Activated CD4-positive, alpha-beta T cell treated with anti-CD3 and anti-CD28 coated beads, Interleukin-2, amount 10 ng/mL, durations not matched to agents 7 days and 5 days (primary cell): Measurements from ENCODE around the gene KAT2A. TPM values are rescaled to one million over a fixed set of nuclear protein-coding genes. Genes with fewer than 3 reads are reported as not detected.

Experiments used
- CTCF ChIA-PET: fragments of 350-600 bp; sonication (Branson Sonifier 250); formaldehyde crosslinking; loops from one replicate; lab custom pipeline; 2021; ENCODE audit warnings: antibody characterized with exemption; lab: Charles Lee
- POLR2A ChIA-PET: fragments of 350-600 bp; sonication (Branson Sonifier 250); formaldehyde crosslinking; loops from one replicate; lab custom pipeline; 2021; ENCODE audit warnings: antibody characterized with exemption; lab: Charles Lee
- DNase-seq: peaks from one replicate; pipeline ENCODE4 v3.0.0-alpha.2; 2020
- H3K27ac Mint-ChIP-seq: one replicate; pipeline ENCODE4 v1.8.0; 2021; ENCODE audit warnings: mild to moderate bottlenecking, moderate library complexity, mixed read lengths
- H3K27me3 Mint-ChIP-seq: one replicate; pipeline ENCODE4 v1.8.0; 2021; ENCODE audit warnings: mixed read lengths
- H3K36me3 Mint-ChIP-seq: one replicate; pipeline ENCODE4 v1.8.0; 2021; ENCODE audit warnings: low read depth, mixed read lengths
- H3K4me1 Mint-ChIP-seq: one replicate; pipeline ENCODE4 v1.8.0; 2021; ENCODE audit warnings: mixed read lengths
- H3K4me3 Mint-ChIP-seq: one replicate; pipeline ENCODE4 v1.8.0; 2021; ENCODE audit warnings: mild to moderate bottlenecking, moderate library complexity, mixed read lengths
- H3K9me3 Mint-ChIP-seq: one replicate; pipeline ENCODE4 v1.8.0; 2021; ENCODE audit warnings: mixed read lengths
- total RNA-seq, 2 experiments: library from RNA; stranded (reverse); gene quantifications; one replicate each; pipeline ENCODE4 v1.2.3, GENCODE V29; 2021

Gene KAT2A
- total RNA-seq, 2 experiments from 2014 or later, result 47.9 to 48.3 TPM

DNA sequence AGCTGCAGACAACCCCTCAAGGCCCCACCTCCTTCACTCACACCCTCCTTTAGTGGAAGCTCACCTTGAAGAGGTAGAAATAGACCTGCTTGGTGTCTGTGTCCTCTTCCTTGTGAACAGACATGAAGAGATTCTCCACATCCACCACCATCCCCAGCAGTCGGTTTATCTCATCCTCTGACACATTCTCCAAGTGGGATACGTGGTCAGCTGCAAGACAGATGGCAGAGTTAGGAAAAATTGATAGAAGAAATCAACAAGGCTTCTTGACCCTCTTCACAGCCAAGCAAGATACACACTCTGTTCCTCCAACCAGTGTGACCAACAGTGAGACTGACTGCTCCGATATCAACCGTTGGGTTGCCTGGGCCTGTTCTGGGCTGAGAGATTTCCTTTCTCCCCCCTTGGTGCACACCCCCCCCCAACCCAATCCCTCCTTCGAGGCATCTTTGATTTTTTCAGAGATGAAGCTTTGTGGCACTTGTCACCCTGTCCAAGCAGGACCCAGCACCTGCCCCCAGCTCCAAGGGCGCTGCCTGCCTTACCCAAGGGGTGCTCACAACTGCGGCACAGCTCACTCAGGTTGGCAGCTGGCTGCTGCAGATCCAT, 902 bp downstream of the KAT2A start:
- no peaks in the 10 kb centered on the region for H3K9me3 Mint-ChIP-seq
- peak overlapping the region; percentile 69 for H3K27ac Mint-ChIP-seq
- peaks cover 39% of the 10 kb centered on the region for H3K4me1 Mint-ChIP-seq
- H3K27me3 Mint-ChIP-seq, result no peaks in the 10 kb centered on the region
- H3K4me3 Mint-ChIP-seq, result peak overlapping the region; percentile 67
- peaks cover 23% of the 10 kb centered on the region for H3K36me3 Mint-ChIP-seq
- no peak for DNase-seq
- POLR2A ChIA-PET, result interaction anchor here (0.6 kb wide), 1 partner anchor 10 kb away, joined by 6 read pairs; no protein-coding TSS in a partner anchor
- CTCF ChIA-PET, result interaction anchor here (0.5 to 4.2 kb wide), 9 partner anchors 10 to 1437 kb away, joined by 3 to 16 read pairs (median 3); partner anchors contain the start of genes DNAJC7 and NKIRAS2

DNA sequence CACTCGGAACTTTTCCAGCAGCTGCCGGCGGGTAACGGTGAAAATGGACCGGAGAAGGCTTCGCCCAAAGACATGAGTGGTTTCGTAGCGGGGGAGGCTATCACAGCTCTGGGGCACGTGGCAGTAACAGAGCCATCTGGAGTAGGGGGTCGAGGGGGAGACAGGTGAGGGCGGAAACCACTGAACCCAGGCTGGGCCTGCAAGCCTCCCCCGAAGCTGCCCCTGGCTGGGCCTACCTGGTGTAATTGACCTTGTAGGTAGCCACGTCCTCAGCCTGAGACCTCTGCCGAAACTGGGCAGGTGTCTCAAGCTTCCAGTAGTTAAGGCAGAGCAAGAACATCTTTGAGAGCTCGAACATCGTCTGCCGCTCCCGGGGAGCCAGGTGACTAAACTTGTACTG, 1.9 kb downstream of the KAT2A start:
- DNase-seq, result no peak
- peak overlapping the region; percentile 50 for H3K27ac Mint-ChIP-seq
- H3K9me3 Mint-ChIP-seq, result no peaks in the 10 kb centered on the region

DNA sequence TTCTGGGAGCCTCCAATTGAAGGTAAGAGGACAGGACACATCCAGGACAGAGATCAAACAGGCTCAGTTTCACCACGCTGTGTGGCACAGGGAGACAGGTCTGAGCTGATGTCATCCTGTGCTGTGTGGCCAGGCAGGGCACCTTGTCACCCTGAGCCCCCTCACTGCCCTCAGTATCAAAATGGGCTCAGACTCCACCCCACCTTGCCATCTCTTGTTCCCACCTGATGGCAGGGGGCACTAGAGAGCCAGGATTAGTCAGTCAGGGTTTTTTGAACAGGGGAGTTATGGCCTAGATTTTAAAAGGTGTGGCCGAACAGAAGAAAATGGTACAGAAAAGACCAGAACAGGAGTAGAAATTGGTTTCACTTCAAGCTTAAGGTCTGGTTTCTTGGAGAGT, 2.6 kb downstream of the KAT2A start:
- ChIA-PET POLR2A (interaction anchor here (1.0 kb wide), 1 partner anchor 101 kb away, joined by 3 read pairs; the partner anchor contains the start of gene DNAJC7), CTCF (interaction anchor here (0.9 to 4.2 kb wide), 12 partner anchors 8 to 155 kb away, joined by 3 to 16 read pairs (median 3); partner anchors contain the start of genes DNAJC7 and NKIRAS2)
- H3K4me3 Mint-ChIP-seq, result peak overlapping the region; percentile 35
- peaks cover 50% of the 10 kb centered on the region for H3K4me1 Mint-ChIP-seq
- no peaks in the 10 kb centered on the region for H3K9me3 Mint-ChIP-seq
- H3K36me3 Mint-ChIP-seq, result peaks cover 28% of the 10 kb centered on the region
- DNase-seq, result peak; percentile 63
- H3K27ac Mint-ChIP-seq, result no peak overlapping the region
- H3K27me3 Mint-ChIP-seq, result no peaks in the 10 kb centered on the region

More for the DNA sequence above, 1.9 kb downstream of the KAT2A start:
- ChIA-PET CTCF (interaction anchor here (0.6 to 4.2 kb wide), 10 partner anchors 8 to 158 kb away, joined by 3 to 16 read pairs (median 3); partner anchors contain the start of genes DNAJC7 and NKIRAS2), POLR2A (no interaction called here)
- H3K4me1 Mint-ChIP-seq, result peaks cover 45% of the 10 kb centered on the region
- H3K27me3 Mint-ChIP-seq, result no peaks in the 10 kb centered on the region
- peaks cover 24% of the 10 kb centered on the region for H3K36me3 Mint-ChIP-seq
- peak overlapping the region; percentile 35 for H3K4me3 Mint-ChIP-seq

DNA sequence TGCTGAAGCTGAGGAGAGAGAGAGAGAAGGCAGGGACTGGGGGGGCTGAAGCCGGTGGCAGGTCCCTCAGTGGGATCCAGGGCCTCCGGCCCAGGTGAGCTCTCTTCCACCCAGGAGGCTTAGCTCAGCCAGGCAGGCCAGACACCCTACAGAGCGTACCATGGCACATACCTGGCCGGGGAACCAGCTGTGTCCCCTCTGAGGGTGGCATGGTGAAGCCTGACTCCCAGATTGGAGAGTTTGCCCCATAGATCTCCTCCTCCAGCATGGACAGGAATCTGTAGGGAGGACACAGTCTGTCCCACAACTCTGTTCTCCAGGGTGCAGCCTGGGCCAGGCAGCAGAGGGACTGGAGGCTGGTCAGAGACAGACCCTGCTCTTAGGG, 3.0 kb downstream of the KAT2A start:
- POLR2A ChIA-PET, result interaction anchor here (1.0 kb wide), 1 partner anchor 101 kb away, joined by 3 read pairs; the partner anchor contains the start of gene DNAJC7
- H3K27ac Mint-ChIP-seq, result no peak overlapping the region

DNA sequence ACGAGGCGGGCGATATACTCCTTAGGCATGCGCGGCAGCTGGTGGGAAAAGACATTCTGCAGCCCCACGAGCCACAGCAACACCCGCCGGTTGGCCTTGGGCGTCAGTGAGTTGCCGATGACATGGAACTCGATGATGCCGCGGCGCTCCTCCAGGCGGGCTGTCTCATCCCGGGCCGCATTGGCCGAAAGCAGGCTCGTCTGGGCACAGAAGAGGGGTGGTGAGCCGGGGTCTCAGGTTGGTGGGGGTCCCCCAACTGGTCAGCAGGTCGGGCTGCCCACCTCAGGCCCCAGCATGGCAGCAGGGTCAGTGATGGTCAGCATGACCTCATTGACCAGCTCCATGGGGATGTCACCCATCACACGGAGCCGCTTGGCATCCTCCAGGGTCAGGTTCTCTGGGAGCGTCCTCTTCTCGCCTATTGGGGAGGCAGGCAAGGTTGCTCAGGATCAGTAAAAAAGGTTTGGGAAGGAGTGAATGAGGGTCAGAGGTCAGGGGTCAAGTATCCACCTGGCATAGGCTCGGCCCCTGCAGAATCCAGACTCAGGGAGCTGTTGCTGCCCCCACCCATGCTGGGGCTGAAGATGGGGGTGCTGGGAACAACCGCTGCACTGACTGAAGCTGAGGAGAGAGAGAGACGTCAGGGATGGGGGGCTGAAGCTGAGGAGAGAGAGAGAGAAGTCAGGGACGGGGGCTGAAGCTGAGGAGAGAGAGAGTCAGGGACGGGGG, 3.6 kb downstream of the KAT2A start:
- H3K4me1 Mint-ChIP-seq, result peaks cover 55% of the 10 kb centered on the region
- H3K27ac Mint-ChIP-seq, result no peak overlapping the region
- peaks cover 31% of the 10 kb centered on the region for H3K36me3 Mint-ChIP-seq
- DNase-seq, result no peak
- ChIA-PET POLR2A (interaction anchor here (1.0 kb wide), 1 partner anchor 100 kb away, joined by 3 read pairs; the partner anchor contains the start of gene DNAJC7), CTCF (interaction anchor here (0.9 to 4.2 kb wide), 10 partner anchors 10 to 154 kb away, joined by 3 to 16 read pairs (median 4); partner anchors contain the start of genes DNAJC7 and NKIRAS2)
- H3K4me3 Mint-ChIP-seq, result no peak overlapping the region
- H3K27me3 Mint-ChIP-seq, result no peaks in the 10 kb centered on the region
- H3K9me3 Mint-ChIP-seq, result no peaks in the 10 kb centered on the region

More for the DNA sequence above, 3.0 kb downstream of the KAT2A start:
- H3K9me3 Mint-ChIP-seq, result no peaks in the 10 kb centered on the region
- H3K4me3 Mint-ChIP-seq, result no peak overlapping the region
- H3K27me3 Mint-ChIP-seq, result no peaks in the 10 kb centered on the region
- peaks cover 50% of the 10 kb centered on the region for H3K4me1 Mint-ChIP-seq
- CTCF ChIA-PET, result interaction anchor here (0.9 to 4.2 kb wide), 10 partner anchors 10 to 155 kb away, joined by 3 to 16 read pairs (median 3); partner anchors contain the start of genes DNAJC7 and NKIRAS2
- no peak for DNase-seq
- peaks cover 28% of the 10 kb centered on the region for H3K36me3 Mint-ChIP-seq

DNA sequence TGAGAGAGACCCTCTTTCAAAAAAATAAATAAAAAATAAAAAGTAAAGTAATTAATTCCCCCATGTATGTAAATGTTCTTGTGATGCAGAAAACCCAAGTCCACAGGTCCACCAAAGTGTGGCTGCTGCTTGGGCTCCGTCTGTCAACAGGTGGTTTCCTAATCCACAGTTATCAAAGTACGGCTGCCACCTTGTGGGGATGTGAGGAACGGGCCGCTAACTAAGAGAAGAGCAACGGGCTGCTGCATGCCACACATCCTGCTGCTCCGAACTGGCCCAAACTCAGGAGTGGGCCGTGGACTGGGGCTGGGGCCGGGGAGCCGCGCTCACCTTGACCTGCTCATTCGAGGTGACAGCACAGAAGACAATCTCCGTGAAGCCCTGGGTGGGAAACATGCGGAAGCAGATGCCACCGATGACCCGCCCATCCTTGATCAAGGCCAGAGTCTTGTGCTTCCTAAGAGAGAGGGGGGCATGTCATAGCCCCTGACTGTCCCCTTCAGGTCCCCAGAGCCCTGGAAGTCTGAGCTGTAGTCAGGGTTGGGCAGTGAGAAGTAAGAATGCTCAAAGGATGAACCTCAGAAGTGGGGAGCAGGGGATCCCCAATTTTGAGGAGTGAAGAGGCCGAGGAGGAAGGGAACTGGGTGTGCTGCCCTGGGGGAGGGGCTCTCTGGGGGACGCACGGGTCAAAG, 4.3 kb downstream of the KAT2A start:
- POLR2A ChIA-PET, result interaction anchor here (0.6 kb wide), 1 partner anchor 413 kb away, joined by 7 read pairs; no protein-coding TSS in a partner anchor
- no peaks in the 10 kb centered on the region for H3K27me3 Mint-ChIP-seq
- DNase-seq, result peak; percentile 92
- H3K4me1 Mint-ChIP-seq, result peaks cover 59% of the 10 kb centered on the region
- H3K9me3 Mint-ChIP-seq, result no peaks in the 10 kb centered on the region
- peak overlapping the region; percentile 65 for H3K27ac Mint-ChIP-seq
- H3K4me3 Mint-ChIP-seq, result no peak overlapping the region
- H3K36me3 Mint-ChIP-seq, result peaks cover 35% of the 10 kb centered on the region
- CTCF ChIA-PET, result interaction anchor here (1.0 to 8.5 kb wide), 6 partner anchors 11 to 100 kb away, joined by 3 to 71 read pairs (median 11); partner anchors contain the start of genes DNAJC7 and NKIRAS2

DNA sequence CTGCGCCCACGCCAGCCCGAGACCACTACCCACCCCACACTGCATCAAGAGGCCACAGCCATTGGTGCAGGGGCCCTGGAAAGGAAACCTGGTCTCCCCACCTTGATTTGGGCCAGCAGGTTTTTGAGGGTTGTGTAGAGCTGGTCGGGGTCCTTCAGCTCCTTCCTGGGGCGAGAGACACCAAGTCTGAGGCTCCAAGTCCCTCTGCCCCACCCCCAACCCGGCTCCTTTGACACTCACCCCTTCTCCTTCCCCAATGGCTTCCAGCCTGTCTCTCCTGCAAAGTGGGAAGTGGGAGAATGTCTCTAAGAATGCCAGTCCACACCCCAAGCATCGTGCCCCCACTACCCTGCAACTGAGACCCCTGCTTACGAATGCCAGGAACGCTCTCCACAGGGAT, 7.0 kb downstream of the KAT2A start:
- Mint-ChIP-seq H3K4me3 (no peak overlapping the region), H3K27ac (peak overlapping the region; percentile 97), H3K4me1 (peaks cover 66% of the 10 kb centered on the region), H3K36me3 (peaks cover 42% of the 10 kb centered on the region), H3K9me3 (no peaks in the 10 kb centered on the region), H3K27me3 (no peaks in the 10 kb centered on the region)
- POLR2A ChIA-PET, result no interaction called here
- no peak for DNase-seq
- CTCF ChIA-PET, result interaction anchor here (0.5 to 8.5 kb wide), 8 partner anchors 17 to 452 kb away, joined by 3 to 71 read pairs (median 4); partner anchors contain the start of genes CNP, DNAJC7 and NKIRAS2

DNA sequence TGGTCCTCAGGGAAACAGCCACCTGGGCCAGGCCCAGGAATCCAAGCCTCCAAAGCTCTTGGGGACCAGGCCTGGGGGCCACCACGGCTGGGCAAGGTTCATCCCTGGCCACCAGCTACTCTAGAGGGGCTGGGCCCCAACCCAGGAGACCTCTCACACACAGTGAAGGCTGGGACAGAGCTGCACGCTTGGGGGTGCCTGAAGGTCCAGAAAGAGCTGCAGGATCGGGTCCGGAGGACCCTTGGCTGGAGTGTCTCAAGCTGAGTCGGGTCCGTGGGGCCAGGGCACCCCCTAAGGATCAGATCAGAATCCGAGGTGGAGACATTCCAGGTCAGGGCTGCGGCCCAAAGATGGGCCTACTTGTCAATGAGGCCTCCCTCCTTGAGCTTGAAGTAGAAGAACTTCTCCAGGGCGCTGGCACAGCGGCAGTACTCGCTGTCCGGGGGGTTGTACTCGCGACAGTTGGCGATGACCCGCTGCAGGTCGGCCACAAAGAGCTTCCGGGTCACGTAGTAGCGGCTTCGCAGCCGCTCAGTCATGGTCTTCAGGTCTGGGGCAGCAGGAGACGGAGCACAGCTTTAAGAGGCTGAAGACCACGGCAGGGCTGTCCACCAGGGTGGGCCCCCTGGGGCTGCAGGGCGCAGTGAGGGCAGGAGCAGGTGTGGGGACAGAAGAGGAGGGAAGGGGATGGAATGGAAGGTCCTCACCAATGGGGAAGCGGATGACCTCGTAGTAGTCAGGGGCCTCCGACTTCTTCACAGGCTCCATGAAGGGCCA, 7.7 kb downstream of the KAT2A start:
- ChIA-PET POLR2A (interaction anchor here (1.1 to 1.8 kb wide), 2 partner anchors 96 to 146 kb away, joined by 6 to 7 read pairs; partner anchors contain the start of genes CNP and DNAJC7), CTCF (interaction anchor here (0.5 to 8.5 kb wide), 11 partner anchors 16 to 451 kb away, joined by 3 to 71 read pairs (median 4); partner anchors contain the start of genes CNP, DNAJC7 and NKIRAS2)
- H3K36me3 Mint-ChIP-seq, result peaks cover 40% of the 10 kb centered on the region
- no peak for DNase-seq
- H3K4me3 Mint-ChIP-seq, result no peak overlapping the region
- H3K27me3 Mint-ChIP-seq, result no peaks in the 10 kb centered on the region
- H3K9me3 Mint-ChIP-seq, result no peaks in the 10 kb centered on the region
- peaks cover 67% of the 10 kb centered on the region for H3K4me1 Mint-ChIP-seq
- H3K27ac Mint-ChIP-seq, result peak overlapping the region; percentile 97

DNA sequence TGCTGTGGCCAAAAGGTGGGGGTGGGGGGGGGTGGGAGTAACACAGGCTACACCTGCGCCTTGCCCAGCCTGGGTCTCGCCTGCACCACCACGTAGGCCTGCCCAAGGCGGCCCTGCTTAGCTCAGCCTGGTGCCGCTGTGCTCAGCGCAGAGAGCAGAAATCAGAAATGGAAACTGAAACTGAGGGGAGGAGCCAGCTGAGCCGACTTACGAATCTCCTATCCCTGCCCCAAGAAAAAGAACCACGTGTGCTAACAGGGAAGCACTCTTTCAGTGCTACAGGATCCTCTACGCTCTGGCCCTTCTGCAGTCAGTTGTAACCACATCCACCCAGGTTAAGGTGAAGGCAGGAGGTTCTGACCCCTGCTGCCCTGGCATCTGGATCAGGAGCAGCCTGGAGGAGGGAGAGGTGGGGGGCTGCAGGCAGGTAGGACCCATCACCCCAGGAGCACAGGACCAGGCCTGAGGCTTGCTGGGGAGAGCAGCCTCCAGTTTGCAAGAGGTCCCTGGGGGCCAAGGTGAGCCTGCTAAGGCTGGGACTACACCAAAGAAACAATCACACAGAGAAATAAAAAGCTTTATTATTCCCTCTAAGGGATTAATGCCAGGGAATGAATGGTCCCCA, 8.5 kb downstream of the KAT2A start, which contains the start of gene DHX58:
Gene DHX58, minus strand, starts transcription at position 163 of the 625 bp plus-strand sequence. CDS start 822 bp downstream, outside the sequence.
- peaks cover 43% of the 10 kb centered on the region for H3K36me3 Mint-ChIP-seq
- H3K27me3 Mint-ChIP-seq, result no peaks in the 10 kb centered on the region
- H3K4me1 Mint-ChIP-seq, result peaks cover 71% of the 10 kb centered on the region
- CTCF ChIA-PET, result interaction anchor here (0.6 to 8.5 kb wide), 12 partner anchors 15 to 220 kb away, joined by 3 to 71 read pairs (median 4); partner anchors contain the start of genes CNP, DNAJC7 and NKIRAS2
- H3K27ac Mint-ChIP-seq, result peak within 1 kb of the TSS; percentile 97
- no peaks in the 10 kb centered on the region for H3K9me3 Mint-ChIP-seq
- POLR2A ChIA-PET, result interaction anchor here (0.6 to 1.8 kb wide), 5 partner anchors 20 to 230 kb away, joined by 3 to 7 read pairs (median 5); partner anchors contain the start of genes CNP and DNAJC7
- DNase-seq, result peak; percentile 90
- H3K4me3 Mint-ChIP-seq, result peak within 1 kb of the TSS; percentile 80

DNA sequence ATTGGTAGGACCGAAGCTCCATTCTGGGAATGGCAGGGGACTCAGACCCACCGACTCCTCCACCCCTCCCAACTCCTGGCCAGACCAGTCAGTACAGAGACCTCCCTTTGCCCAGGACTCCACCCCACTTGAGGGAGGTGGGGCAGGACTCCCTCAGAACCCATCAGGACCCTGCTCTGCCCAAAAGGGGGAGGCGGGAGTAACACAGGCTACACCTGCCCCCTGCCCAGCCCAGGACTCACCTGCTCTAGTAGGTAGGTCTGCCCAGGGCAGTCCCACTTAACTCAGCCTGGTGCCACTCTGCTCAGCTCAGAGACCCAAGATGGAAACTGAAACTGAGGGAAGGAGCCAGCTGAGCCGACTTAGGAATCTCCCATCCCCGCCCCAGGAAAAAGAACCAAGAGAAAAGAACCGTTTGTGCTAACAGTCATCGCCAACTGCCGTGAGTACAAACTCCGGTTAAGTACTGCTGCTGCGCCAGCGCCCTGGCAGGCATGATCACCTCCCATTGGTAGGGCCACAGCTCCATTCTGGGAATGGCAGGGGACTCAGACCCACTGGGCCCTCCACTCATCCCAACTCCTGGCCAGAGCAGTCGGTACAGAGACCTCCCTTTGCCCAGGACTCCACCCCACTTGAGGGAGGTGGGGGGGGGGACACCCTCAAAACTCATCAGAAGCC, 9.2 kb downstream of the KAT2A start:
- Mint-ChIP-seq H3K36me3 (peaks cover 43% of the 10 kb centered on the region), H3K4me1 (peaks cover 73% of the 10 kb centered on the region), H3K27me3 (no peaks in the 10 kb centered on the region), H3K9me3 (no peaks in the 10 kb centered on the region), H3K4me3 (peak overlapping the region; percentile 80), H3K27ac (peak overlapping the region; percentile 97)
- ChIA-PET CTCF (interaction anchor here (0.6 to 8.5 kb wide), 14 partner anchors 10 to 250 kb away, joined by 3 to 71 read pairs (median 4); partner anchors contain the start of genes CNP, DNAJC7, KCNH4 and NKIRAS2), POLR2A (interaction anchor here (0.7 to 1.8 kb wide), 3 partner anchors 21 to 145 kb away, joined by 3 to 7 read pairs (median 4); partner anchors contain the start of gene CNP)
- DNase-seq, result peak; percentile 35
